SJSA1 (cell line): ENCODE results near the gene PAMR1. TPM values are rescaled to one million over a fixed set of nuclear protein-coding genes. Genes with fewer than 3 reads are reported as not detected.
A peak's percentile ranks its signal among the peaks of the same experiment; 100 is the strongest.

ENCODE experiments used
- DNase-seq, 2 experiments: peaks; one replicate each; pipeline ENCODE4 v3.0.0-alpha.2; 2015 to 2020; ENCODE audit warnings: low spot score in 2 of 2, low read depth in 1 of 2
- H3K27ac ChIP-seq: fragments of 250-450 bp; sonication (Bioruptor Pico); 2 replicates; pipeline ENCODE4 v1.5.1; 2020; ENCODE audit warnings: mild to moderate bottlenecking, moderate library complexity
- H3K27me3 ChIP-seq: fragments of 250-450 bp; sonication (Bioruptor Pico); replicated peaks from 2 replicates; pipeline ENCODE4 v1.5.1; 2020; ENCODE audit warnings: mild to moderate bottlenecking, moderate library complexity
- H3K36me3 ChIP-seq: fragments of 250-450 bp; sonication (Bioruptor Pico); 2 replicates; pipeline ENCODE4 v1.5.1; 2020; ENCODE audit warnings: mild to moderate bottlenecking
- H3K4me1 ChIP-seq: fragments of 250-450 bp; sonication (Bioruptor Pico); replicated peaks from 2 replicates; pipeline ENCODE4 v1.6.1; 2021; ENCODE audit warnings: mild to moderate bottlenecking
- H3K4me3 ChIP-seq: fragments of 250-450 bp; sonication (Bioruptor Pico); 2 replicates; pipeline ENCODE4 v1.5.1; 2020; ENCODE audit warnings: mild to moderate bottlenecking
- H3K9me3 ChIP-seq: fragments of 250-450 bp; sonication (Bioruptor Pico); replicated peaks from 2 replicates; pipeline ENCODE4 v1.5.1; 2020; ENCODE audit warnings: mild to moderate bottlenecking
- total RNA-seq: library from RNA; depleted of rRNA; stranded (reverse); fragments of >200 nt; shearing (Covaris generic); gene quantifications from 2 replicates; pipeline ENCODE4 v1.2.3, GENCODE V29; 2014

PAMR1 gene
- total RNA-seq, 1 experiment from 2014 or later, result 57.6 TPM

- Histone ChIP-seq H3K27me3 (no peaks in the 10 kb centered on the region), H3K4me3 (no peak overlapping the region), H3K4me1 (no peaks in the 10 kb centered on the region), H3K27ac (no peak overlapping the region), H3K36me3 (peaks cover 29% of the 10 kb centered on the region), H3K9me3 (no peaks in the 10 kb centered on the region)
- DNase-seq, result no peak
These were observed 91.8 kb downstream of the PAMR1 start for GRCh38 chr11:35433588-35433987.

GRCh38 chr11:35432464-35432863 is 93.0 kb downstream of the PAMR1 start:
- Histone ChIP-seq H3K36me3 (peaks cover 29% of the 10 kb centered on the region), H3K27me3 (no peaks in the 10 kb centered on the region), H3K4me1 (no peaks in the 10 kb centered on the region), H3K4me3 (no peak overlapping the region), H3K9me3 (no peaks in the 10 kb centered on the region), H3K27ac (no peak overlapping the region)
- no peak for DNase-seq

GRCh38 chr11:35427071-35427470 is 98.3 kb downstream of the PAMR1 start:
- H3K27ac ChIP-seq, result no peak overlapping the region
- H3K4me3 ChIP-seq, result no peak overlapping the region
- no peaks in the 10 kb centered on the region for H3K4me1 ChIP-seq
- H3K27me3 ChIP-seq, result no peaks in the 10 kb centered on the region
- H3K9me3 ChIP-seq, result no peaks in the 10 kb centered on the region
- peaks cover 10% of the 10 kb centered on the region for H3K36me3 ChIP-seq
- no peak for DNase-seq

GRCh38 chr11:35426351-35426750 is 99.1 kb downstream of the PAMR1 start:
- Histone ChIP-seq H3K36me3 (peaks cover 9% of the 10 kb centered on the region), H3K27ac (no peak overlapping the region)

GRCh38 chr11:35425603-35426212 is 99.7 kb downstream of the PAMR1 start:
- Histone ChIP-seq H3K36me3 (peaks cover 9% of the 10 kb centered on the region), H3K9me3 (no peaks in the 10 kb centered on the region), H3K27me3 (0 out of 2 replicates have a peak, but pooled peaks cover 5% of the 10 kb centered on the region), H3K27ac (no peak overlapping the region), H3K4me3 (no peak overlapping the region), H3K4me1 (no peaks in the 10 kb centered on the region)
- DNase-seq, result no peak

More at GRCh38 chr11:35426351-35426750, 99.1 kb downstream of the PAMR1 start:
- no peaks in the 10 kb centered on the region for H3K9me3 ChIP-seq
- H3K4me3 ChIP-seq, result no peak overlapping the region
- 0 out of 2 replicates have a peak, but pooled peaks cover 3% of the 10 kb centered on the region for H3K27me3 ChIP-seq
- no peaks in the 10 kb centered on the region for H3K4me1 ChIP-seq
- no peak for DNase-seq

DNA sequence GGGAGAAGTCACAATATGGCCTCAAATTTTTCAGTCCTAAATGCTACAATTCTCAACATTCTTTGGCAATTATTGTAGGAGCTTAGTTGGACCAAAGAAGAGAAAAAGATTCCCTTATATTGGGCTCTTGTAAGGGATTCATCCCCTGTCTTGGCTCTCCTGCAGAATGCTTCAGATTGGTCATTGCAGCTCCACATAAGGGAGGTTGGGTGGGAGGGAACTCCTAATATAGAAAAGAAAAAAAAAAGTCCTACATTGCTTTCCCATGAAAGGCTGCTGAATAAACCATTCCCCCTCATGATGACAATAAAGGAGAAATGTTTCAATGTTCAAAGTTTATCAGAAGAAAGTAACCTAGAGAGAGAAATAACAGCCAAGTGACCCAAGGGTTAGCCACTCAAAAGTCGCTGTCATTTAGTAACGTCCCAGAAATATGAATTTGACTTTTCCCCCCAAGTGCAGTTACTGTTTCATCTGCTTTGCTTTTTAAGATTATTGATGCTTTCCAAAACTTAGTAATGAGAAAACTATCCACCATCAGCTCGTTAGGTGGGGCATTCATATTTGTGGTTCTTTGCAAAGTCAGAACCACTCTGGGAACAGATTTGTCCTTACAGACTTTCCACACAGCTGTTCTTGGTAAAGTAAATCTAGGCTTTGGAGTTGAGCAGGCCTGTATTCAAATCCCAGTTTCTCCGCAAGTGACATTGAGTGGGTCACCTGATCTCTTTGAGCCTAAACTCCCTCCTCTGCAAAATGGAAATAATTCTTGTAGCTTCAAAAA is 101.1 kb downstream of the PAMR1 start:
- H3K27me3 ChIP-seq, result peaks cover 9% of the 10 kb centered on the region; the same call in 1 of the 2 replicates
- no peak overlapping the region for H3K4me3 ChIP-seq
- no peak overlapping the region for H3K27ac ChIP-seq
- no peaks in the 10 kb centered on the region for H3K9me3 ChIP-seq
- peaks cover under 1% of the 10 kb centered on the region; the same call in 1 of the 2 replicates for H3K4me1 ChIP-seq
- no peak for DNase-seq
- peaks cover 9% of the 10 kb centered on the region for H3K36me3 ChIP-seq

GRCh38 chr11:35420371-35420770 is 105.0 kb downstream of the PAMR1 start:
- Histone ChIP-seq H3K4me1 (peaks cover 8% of the 10 kb centered on the region), H3K9me3 (no peaks in the 10 kb centered on the region), H3K36me3 (no peaks in the 10 kb centered on the region), H3K4me3 (no peak overlapping the region), H3K27me3 (peaks cover 39% of the 10 kb centered on the region), H3K27ac (no peak overlapping the region)
- no peak for DNase-seq

DNA sequence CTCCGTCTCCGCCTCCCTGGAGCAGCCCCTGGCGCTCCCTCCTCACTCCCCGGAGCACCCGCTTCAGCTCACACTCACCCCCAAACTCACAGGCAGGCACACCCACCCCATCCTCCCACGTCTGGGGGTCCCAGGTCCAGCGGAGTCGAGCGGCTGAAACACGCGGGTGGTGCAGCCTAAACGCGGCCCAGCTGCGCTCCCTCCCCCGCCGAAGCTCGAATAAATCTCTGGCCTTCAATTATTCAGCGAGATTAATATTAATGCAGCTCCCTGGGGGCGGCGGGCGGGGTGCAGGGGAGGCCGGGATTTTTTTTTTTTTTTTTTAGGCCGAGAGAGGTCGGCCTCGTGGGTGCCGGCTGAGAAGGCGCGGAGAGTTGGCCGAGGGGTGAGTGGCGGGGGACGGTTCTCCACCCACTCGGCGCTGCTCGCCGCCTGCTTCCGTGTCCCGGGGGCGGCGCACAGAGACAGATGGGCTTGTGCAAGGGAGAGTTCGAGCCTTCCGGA is 105.5 kb downstream of the PAMR1 start:
- Histone ChIP-seq H3K4me3 (no peak overlapping the region), H3K27ac (no peak overlapping the region), H3K27me3 (peaks cover 39% of the 10 kb centered on the region), H3K4me1 (peaks cover 8% of the 10 kb centered on the region), H3K9me3 (no peaks in the 10 kb centered on the region), H3K36me3 (no peaks in the 10 kb centered on the region)
- no peak for DNase-seq

DNA sequence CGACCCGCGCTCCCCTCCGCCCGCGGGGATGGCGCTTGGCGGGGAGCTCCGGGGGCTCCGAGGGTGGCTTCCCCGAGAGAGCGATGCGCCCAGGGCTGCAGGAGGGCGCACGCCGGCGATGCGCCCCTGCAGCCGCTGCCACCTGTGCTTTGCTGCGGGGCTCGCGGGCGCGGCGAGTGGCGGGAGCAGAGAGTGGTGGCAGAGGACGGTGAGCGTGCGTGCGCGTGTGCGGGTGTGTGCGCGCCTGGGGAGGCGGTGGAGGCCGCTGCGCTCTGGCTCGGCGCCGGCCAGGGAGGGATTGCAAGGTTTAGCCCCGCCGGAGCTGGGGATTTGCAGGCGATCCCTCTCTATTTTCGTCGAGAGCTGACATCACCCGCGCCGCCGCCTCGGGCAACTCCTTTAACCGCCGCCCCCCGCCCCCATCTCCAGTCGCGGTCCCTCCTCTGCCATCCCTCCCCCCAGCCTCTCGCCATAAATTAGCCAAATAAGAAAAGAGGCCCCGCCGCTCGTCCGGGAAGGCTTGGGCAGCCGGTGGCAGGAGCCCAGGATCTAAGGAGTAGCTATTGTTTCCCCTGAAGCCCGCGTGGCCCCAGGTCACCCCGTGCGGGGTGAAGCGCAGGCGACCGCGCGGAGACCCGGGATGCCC is 106.1 kb downstream of the PAMR1 start, which contains the start of gene SLC1A2:
TSS of gene SLC1A2 (minus strand) at position 375 of the 646 bp plus-strand sequence. CDS start 592 bp downstream, outside the sequence.
- Histone ChIP-seq H3K27ac (no peak within 1 kb of the TSS), H3K9me3 (no peaks in the 10 kb centered on the region), H3K27me3 (peaks cover 39% of the 10 kb centered on the region), H3K36me3 (no peaks in the 10 kb centered on the region), H3K4me3 (peak within 1 kb of the TSS; percentile 33), H3K4me1 (peaks cover 8% of the 10 kb centered on the region)
- DNase-seq, result peak in 1 of 2 experiments; percentile 18

DNA sequence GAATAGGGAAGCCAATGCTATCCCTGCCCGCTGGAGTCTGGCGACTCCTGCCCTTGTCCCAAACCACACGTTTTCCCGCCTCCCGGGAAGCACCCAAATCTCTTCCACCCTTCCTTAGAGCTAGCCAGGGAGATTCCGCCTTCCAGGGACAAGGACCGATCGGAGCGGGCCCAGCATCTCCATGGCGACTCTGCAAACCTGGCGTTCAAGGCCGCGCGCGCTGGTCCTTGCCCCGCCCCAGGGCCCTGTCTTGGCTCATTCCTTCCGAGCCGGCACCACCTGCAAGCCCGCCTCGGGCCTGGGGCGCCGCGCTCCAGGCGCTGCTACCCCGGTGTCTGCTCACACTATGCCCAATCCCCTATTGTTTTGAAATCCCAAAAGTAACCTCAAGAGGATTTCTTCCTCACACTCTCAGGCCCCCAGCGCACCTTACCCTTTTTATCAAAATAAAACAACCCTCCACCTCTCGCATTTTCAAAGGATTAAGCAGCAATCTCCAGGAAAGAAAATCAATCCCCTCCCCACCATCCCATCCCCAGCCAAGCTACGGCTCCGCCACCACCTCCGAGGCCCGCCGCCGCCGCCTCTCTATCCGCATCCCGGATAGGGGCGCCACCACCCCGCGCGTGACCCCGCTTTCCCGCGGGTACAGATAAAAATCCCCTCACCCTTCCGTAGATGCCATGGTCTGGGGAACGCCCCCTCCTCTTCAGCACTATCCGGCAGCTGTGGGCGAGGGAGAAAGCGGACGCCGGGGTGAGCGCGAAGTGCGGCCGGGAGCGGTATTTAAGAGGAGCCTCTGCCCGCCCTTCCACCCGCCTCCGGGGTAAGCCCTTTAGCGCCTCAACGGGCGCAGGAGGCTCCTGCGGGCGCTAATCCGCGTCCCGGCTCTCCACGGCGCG is 106.9 kb downstream of the PAMR1 start:
- no peaks in the 10 kb centered on the region for H3K9me3 ChIP-seq
- H3K27me3 ChIP-seq, result peaks cover 39% of the 10 kb centered on the region
- peak overlapping the region; percentile 33 for H3K4me3 ChIP-seq
- H3K27ac ChIP-seq, result no peak overlapping the region
- DNase-seq, result no peak
- H3K36me3 ChIP-seq, result no peaks in the 10 kb centered on the region
- peaks cover 8% of the 10 kb centered on the region for H3K4me1 ChIP-seq

DNA sequence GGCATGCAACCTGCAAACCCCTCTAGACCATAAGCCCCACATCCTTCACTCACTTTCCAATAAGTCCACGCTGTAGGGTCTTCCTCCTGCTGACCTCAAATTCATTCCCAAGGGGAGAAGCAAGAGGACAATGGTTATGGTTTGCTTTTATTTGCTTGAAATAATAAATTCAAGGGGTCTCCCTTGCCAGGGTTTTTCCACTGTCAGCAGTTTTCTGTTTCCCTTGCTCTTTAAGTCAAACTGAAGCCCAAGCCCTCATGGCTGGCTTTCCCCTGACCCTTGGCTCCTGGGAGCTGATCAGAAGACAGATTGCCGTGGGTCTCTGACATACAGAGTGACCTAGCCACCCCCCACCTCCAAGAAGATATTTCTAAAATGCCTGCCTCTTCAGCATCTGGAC is 109.9 kb downstream of the PAMR1 start:
- H3K36me3 ChIP-seq, result no peaks in the 10 kb centered on the region

GRCh38 chr11:35414776-35415175 is 110.6 kb downstream of the PAMR1 start:
- no peaks in the 10 kb centered on the region for H3K36me3 ChIP-seq
- peaks cover 35% of the 10 kb centered on the region for H3K27me3 ChIP-seq
- H3K4me3 ChIP-seq, result no peak overlapping the region
- H3K9me3 ChIP-seq, result no peaks in the 10 kb centered on the region
- peaks cover 8% of the 10 kb centered on the region for H3K4me1 ChIP-seq
- H3K27ac ChIP-seq, result no peak overlapping the region
- DNase-seq, result no peak

More for the DNA sequence above, 109.9 kb downstream of the PAMR1 start:
- H3K27me3 ChIP-seq, result peaks cover 35% of the 10 kb centered on the region
- H3K4me3 ChIP-seq, result no peak overlapping the region
- H3K27ac ChIP-seq, result no peak overlapping the region
- H3K4me1 ChIP-seq, result peaks cover 8% of the 10 kb centered on the region
- no peaks in the 10 kb centered on the region for H3K9me3 ChIP-seq
- DNase-seq, result no peak

- peaks cover 30% of the 10 kb centered on the region for H3K27me3 ChIP-seq
These were observed 111.1 kb downstream of the PAMR1 start for GRCh38 chr11:35414311-35414710.

More at GRCh38 chr11:35414311-35414710, 111.1 kb downstream of the PAMR1 start:
- H3K4me1 ChIP-seq, result peaks cover 7% of the 10 kb centered on the region
- H3K27ac ChIP-seq, result no peak overlapping the region
- no peaks in the 10 kb centered on the region for H3K9me3 ChIP-seq
- DNase-seq, result no peak
- no peak overlapping the region for H3K4me3 ChIP-seq
- no peaks in the 10 kb centered on the region for H3K36me3 ChIP-seq
